GM19099 (cell line): ENCODE measurements around the gene E2F2.

ENCODE experiments used
- POLR2A ChIP-seq: IDR thresholded peaks from 3 replicates; pipeline ENCODE4 v1.6.1; 2011; ENCODE audit warnings: low read depth; ENCODE audit not compliant: insufficient read length; ENCODE audit errors: extremely low read depth

The E2F2 gene

DNA sequence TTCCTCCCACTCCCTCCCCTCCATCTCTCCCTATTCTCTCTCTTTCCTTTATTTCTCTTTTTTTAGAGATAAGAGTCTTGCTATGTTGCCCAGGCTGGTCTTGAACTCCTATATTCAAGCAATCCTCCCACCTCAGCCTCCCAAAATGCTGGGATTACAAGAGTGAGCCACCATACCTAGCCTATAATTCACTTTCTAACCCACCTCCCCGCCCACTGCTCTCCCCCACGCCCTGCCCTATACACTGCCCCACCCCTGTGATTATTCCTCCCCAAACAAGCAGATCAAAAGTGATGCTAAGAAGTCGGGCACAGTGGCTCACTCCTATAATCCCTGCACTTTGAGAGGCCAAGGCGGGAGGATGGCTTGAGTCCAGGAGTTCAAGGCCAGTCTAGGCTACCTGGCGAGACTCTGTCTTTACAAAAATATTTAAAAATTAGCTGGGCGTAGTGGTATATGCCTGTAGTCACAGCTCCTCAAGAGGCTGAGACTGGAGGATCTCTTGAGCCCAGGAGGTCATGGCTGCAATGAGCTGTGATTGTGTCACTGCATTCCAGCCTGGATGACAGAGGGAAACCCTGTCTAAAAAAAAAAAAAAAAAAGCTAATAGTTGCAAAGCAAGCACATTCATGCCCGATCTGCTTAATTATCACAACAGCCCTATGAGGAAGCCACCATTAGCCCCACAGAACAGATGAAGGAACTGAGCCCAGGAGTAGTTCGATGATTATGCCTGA lies 12.8 kb upstream of the E2F2 start:
- no peak for TF ChIP-seq POLR2A

DNA sequence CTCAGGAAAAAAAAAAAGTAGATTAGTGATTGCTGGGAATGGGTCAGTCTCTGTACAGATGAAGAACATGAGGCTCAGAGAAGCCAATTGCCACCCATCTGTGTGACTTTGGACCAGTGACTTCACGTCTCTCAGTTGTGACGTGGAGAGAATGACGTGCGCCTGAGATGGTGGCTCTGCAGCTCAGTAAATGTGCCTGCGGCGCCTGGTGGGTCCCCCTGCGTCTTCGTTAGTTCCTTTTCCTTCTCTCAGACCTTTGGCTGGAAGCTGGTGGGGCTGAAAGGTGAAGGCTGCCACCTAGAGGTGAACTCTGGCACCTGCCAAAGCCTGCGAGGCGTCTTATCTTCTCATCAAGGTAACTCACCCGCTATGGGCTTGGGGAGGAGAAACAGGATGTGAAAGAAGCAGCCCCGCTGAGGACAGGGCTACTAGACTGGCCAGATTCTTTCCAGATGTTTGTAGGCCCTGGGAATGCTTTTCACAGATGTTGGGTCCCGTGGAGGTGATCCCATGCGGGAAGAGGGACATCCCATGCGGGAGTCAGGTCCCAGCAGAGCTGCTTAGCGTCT lies 8.7 kb upstream of the E2F2 start:
- no peak for TF ChIP-seq POLR2A

DNA sequence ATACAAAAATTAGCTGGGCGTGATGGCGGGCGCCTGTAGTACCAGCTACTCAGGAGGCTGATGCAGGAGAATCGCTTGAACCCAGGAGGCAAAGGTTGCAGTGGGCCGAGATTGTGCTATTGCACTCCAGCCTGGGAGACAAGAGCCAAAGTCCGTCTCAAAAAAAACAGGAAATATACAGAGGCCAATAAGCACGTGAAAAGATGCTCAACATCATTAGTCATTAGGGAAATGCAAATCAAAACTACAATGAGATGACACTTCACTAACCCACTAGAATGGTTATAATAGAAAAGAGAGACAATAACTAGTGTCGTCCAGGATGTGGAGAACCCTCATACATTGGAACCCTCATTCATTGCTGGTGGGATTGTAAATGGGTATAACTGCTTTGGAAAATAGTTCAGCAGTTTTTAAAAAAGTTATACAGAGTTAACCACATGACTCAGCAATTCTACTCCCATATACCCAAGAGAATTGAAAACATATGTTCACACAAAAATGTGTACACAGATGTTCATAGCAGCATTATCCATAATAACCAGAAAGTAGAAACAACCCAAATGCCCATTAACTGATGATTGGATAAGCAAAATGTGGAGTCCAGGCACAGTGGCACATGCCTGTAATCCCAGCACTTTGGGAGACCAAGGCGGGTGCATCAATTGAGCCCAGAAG lies 6.4 kb upstream of the E2F2 start:
- no peak for TF ChIP-seq POLR2A

DNA sequence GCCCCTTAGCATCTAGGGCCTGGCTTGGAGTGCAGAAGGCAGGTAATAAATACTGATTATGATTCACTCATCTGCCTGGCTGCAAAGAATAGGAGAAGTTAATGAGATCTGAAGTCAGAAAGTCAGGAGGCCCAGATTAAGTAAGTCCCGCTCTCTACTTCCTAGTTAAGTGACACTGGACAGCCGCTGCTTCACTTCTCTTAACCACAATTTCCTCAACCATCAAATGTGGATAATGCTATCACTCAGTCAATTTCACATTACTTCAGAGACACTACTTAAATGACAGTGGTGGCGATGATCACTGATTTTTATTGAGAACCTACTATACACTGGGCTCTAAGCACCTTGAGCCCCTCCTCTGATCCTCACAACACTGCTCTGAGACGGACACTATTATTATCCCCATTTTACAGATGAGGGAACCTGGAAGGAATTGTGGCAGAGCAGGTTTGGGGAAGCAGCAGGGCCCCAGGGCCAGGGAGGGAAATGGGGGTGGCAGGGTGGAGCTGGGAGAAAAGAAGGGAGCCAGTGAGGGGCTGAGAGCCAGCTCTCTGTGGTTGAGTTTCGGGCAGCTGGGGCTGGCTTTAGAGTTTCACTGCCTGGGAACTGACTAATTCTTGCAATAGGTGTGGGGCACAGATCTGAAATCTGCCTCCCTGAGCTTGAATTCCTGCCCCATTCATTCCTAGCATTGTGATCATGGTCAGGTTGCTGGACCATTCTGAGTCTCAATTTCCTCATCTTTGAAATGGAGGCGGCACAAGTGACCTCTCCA lies 2.4 kb upstream of the E2F2 start:
- TF ChIP-seq POLR2A: no peak

DNA sequence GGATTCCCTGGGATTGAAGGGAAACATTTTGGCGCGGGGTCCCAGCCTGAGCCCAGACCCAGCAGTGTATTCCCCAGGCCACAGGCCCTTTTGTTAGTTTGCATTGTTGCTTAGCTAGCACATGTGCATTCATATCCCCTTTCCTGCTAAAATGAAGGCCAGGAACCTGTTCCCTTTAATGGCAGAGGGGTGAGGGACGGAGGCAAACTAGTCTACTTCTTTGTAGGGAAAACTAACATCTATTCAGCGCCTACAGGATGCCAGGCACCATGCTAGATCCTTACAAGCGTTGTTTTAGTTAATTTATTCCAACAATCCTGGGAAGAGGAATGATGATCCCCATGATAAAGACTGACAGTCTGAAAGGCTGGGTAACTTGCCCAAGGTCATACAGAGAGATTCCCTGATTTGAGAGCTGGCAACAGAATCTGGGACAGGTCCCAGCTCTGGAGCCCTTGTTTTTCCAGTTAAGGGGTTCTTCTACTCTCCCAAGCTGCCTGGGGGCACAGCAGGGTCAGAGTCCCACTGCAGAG lies 595 bp upstream of the E2F2 start:
- no peak for TF ChIP-seq POLR2A

DNA sequence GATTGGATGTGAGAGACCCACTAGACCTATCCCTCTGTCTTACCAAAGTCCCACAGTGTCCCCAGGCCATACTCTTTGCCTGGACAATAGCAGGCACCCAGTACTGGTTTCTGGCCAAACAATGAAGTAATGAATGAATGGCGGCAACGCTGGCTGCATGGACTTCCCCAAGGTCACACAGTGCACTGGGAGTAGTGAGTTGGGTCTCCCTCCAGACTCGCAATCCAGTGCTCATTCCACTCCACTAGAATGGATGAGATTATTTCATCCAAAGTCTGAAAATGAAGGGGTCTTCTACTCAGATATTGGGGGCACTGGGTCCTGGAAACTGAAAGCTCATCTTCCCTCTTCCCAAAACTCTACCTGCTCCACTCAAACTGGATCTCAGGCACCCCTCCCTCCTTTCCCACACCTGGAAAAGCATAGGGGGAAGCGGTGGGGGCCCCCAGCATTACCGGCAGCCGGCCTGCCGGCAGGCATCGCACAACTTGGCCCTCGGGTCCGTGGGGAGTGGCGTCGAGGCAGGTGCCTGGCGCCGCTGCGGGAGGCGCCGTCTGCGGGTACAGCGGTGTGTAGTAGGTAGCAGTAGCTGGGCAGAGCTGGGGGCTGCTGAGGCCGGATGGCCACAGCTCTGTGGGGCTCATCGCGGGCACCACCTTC lies 816 bp downstream of the E2F2 start:
- no peak for TF ChIP-seq POLR2A

DNA sequence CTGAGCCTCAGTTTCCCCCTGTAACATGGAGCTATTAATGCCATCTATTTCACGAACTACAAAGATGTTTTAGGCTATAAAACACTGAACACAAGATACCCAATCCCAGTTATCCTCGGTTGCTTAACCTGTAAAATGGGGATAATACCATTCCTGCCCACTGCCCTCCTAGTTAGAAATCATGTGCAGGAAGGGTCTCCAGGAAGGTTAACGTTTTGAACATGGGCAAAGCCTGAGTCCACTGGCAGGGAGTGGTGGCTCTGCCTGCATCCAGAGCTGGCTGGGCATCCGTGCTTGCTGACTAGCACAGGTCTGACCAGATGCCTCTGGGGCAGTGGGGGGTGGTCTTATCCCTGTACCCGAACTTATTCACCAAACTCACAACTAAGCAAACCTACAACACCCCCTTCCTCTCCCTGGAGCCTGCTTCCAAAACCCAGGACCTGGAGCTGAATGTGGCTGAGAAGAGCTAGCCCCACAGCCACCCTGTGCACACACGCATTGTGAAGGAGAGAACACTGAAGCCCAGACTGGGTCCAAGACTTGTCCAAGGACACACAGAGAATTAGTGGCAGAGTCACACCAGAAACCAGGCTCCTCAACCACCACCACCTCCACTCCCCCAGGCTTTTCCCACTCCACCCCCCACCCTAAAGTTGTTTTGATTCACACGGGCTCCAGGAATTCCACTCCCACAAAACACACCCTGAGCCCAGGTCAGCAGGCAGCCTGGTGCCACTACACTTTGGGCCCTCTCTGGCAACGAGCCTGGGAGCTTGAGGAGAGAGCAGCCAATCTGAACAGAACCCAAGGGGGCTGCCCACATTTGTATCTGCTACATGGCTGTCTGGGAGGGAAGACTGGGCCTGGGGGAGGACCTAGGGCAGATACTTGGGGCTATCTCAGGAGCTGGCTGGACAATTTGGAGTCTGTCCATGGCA lies 1.6 kb downstream of the E2F2 start:
- TF ChIP-seq POLR2A: no peak

DNA sequence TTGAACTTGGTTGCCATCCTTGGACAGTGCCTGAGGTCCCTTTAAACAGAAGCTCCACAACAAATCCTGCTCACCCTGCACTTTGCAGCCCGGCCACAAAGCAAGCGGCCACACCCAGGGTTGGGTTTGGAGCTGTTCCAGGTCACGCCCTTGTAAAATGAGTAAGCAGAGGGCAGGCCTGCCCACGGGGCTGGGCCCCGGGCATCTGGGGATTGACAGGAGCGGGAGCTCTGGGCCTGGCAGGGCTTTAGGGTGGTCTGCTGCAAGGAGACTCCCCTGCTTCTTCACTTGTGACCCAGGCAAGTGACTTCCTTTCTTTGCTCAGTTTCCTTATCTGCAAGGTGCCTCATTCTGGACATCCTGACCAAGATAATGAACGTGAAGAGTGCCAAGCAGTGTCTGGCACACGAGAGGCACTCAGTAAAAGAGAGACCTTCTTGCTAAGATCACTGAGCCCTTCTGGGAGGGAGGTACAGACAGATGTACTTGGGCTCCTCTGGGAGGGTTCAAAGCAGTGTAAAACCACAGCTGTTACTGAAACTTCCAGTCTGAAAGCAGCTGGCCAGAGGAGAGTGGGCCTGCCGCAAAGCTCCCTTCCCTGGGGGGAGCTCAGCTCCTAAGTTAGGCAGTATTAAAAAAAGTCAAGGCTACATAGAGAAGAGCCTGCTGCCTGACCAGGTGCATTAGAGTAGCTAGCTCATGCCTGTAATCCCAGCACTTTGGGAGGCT lies 2.6 kb downstream of the E2F2 start:
- no peak for TF ChIP-seq POLR2A

DNA sequence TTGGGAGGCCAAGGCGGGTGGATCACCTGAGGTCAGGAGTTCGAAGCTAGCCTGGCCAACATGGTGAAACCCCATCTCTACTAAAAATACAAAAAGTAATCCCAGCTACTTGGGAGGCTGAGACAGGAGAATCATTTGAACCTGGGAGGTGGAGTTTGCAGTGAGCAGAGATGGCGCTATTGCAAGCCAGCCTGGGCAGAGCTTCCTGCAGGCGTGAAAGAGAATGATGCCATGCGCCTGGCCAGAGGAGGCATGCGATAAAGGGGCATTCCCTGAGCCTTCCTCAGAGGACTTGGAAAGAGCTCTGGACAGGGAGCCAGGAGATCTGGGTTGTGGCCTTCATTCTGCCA lies 3.2 kb downstream of the E2F2 start:
- no peak for TF ChIP-seq POLR2A

DNA sequence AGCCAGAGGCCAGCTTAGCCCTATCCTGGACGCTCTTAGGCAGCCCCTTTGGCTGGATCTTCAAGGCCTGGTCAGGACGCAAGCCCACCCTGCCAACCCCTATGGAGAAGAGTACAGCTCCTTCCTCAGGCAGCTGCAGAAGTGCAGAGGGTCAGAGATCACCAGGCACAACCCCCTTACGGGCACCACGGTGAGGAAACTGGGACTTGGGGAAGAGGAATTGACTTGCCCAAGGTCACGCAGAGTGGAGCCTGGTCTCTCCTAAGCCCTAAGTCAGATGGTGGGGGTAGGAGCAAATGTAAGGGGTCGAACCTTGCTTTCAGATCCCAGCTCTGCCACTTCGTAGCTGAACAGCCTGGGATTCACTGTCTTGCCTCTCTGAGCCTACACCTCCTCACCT lies 3.7 kb downstream of the E2F2 start:
- TF ChIP-seq POLR2A: no peak

DNA sequence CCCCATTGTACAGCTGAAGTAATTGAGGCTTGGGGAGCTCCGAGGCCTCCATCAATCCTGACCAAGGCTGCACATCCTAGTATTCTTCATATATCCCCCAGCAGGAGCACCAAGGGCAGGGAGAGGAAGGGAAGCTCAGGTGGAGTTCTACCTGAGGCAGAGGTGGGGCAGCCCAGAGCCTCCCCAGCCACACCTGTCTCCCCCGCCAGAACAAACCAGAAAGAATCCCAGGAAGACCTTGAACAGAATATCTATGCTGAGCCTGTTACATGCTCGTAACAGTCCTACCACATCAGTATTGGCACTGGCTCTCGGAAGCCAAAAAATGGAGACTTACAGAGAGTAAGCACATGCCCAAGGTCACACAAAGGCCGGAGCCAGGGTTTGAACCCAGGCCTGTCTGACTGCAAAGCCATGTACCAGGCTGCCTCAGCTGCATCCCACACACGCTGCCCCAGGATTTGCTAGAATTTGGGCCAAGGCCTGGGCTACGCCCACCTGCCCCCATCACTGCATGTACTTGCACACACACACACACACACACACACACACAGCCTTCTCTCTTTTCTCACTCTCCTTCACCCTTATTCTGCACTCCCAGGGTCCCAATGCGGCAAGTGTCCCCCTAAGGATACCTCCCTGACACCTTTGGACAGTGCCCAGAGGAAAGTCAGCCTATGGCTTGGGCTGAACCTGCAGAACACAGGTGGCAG lies 4.5 kb downstream of the E2F2 start:
- no peak for TF ChIP-seq POLR2A

DNA sequence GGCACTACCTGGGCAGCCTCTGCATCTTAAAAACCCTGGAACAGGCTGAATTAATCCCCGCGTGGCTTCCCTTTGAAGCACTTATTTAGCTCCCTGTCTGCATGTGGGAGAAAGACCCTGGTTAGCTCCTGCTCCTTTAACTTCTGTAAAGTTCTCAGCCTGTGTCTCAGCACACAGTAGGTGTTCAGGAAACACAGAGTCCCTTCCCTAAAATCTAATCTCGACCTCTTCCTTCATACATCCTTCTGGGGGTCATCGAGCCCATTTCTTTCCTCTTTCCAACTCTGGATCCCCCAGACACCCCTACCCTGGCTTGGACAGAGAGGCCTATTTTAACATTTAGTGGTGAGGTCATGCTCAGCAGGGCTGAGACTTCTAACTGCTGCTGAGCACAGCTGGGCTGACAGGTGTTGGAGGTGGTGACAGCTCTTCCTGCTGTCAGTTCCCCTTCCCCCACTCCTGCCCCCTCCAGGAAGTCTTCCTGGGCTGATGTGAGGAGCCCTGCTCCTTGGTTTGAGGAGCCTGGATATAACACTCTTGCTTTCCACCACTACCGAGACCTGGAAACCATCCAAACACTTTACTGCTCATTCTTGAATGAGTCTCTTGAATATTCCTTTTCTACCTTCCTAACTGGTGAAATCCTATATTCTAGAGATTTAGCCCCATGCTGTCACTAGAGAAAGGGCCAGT lies 5.3 kb downstream of the E2F2 start:
- no peak for TF ChIP-seq POLR2A

DNA sequence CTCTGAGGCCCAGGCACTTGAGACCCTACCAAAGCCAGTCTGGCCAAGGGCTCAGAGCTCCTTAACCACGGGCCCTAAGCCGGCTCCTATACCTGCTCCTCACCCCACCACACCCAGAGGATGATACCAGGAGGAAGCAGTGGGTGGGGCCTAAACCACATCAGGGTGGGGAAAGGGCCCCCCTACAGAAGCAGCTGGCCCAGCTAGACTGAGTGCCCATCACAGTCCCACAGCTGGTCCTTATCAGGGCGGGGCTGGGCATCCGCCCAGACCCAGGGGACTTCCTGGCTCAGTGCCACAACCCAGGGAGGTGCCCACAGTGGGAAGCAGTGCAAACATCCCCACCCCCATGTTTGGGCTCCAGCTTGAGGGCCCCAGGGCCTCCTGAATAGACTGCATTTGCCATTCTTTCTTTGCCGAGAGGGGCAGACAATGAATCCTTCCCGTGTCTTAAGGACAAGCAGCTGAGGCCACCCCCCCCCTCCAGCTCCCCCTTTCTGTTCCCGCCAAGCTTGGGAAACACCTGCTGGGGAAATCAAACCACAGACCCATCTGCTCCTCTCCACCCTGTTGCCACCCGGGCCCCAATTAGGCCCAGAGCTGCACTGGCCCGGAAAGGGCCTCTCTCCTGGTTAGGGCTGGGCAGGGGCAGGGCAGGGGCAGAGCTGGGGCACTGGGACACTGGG lies 6.2 kb downstream of the E2F2 start:
- TF ChIP-seq POLR2A: no peak
